Measurements from ENCODE around the gene TNFRSF19.
"Not testable (repeated sequence)": the region's sequence is repeated elsewhere in the genome, so short reads cannot be mapped to it uniquely, and the experiment has no call there.

TNFRSF19 gene, protein sequence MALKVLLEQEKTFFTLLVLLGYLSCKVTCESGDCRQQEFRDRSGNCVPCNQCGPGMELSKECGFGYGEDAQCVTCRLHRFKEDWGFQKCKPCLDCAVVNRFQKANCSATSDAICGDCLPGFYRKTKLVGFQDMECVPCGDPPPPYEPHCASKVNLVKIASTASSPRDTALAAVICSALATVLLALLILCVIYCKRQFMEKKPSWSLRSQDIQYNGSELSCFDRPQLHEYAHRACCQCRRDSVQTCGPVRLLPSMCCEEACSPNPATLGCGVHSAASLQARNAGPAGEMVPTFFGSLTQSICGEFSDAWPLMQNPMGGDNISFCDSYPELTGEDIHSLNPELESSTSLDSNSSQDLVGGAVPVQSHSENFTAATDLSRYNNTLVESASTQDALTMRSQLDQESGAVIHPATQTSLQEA

DNA sequence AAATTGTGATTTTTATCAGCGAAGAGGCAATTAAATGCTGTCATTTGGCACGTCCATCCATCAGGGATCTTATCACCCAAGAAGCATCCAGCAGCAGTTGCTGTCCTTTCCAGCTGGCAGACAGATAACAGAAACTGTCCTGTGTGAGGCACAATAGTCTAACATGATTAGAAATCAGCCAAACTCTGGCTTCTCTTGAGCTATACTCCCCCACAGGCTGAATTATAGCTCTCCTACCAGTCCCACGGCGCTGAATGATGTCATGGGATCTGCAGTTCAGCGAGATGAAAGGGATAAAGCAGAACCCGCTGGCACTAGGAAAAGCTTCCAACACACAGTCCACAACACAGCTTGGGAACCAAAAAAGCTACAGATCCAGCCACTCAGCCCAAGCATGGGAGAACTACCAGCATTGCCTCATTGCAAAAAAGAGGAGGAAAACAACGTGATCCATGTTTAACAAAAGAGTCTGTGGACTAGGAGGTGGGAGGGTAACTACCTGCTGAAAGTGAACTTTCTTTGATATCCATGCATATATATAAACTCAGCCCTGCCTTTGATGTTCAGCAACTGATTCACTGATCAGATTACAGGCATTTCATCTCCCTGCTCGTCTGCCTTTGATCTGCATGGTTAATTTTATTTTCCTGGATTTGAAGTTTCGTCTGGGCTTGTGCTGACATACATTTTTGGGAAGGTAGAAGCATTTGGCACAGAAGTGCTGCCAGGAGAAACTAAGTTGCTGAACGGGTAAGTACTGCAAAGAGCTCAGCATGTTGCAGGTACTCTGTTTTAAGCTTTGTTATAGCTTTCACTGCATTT is at the start of gene TNFRSF19:
TNFRSF19 (plus strand) TSS at position 314 of the 822 bp plus-strand sequence. CDS start 19,772 bp downstream, outside the sequence.
- no peak for DNase-seq (ENCODE audit: low read depth in 2 of 2)

DNA sequence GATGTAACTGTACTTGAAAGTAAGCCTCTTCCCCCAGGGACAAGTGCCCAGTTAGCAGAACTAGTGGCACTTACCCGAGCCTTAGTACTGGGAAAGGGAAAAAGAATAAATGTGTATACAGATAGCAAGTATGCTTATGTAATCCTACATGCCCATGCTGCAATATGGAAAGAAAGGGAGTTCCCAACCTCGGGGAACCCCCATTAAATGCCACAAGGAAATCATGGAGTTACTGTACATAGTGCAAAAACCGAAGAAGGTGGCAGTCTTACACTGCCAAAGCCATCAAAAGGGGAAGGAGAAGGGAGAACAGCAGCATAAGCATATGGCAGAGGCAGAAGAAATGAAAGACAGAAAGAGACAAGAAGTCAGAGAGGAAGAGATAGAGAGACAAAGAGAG is 40.3 kb upstream of the TNFRSF19 start:
- DNase-seq (ENCODE audit: low read depth in 2 of 2): not testable (repeated sequence)

DNA sequence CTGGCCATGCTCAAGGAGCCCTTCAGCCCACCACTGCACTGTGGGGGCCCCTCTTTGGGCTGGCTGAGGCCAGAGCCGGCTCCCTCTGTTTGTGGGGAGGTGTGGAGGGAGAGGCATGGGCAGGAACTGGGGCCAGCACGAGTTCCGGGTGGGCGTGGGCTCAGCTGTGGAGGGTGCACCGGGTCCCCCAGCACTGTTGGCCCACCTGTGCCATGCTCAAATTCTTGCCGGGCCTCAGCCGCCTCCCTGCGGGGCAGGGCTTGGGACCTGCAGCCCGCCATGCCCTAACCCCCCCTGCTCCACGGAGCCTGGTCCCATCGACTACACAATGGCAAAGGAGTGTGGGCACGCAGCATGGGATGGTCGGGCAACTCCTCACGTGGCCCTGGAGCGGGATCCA is 38.8 kb upstream of the TNFRSF19 start:
- no peak for DNase-seq (ENCODE audit: low read depth in 2 of 2)

DNA sequence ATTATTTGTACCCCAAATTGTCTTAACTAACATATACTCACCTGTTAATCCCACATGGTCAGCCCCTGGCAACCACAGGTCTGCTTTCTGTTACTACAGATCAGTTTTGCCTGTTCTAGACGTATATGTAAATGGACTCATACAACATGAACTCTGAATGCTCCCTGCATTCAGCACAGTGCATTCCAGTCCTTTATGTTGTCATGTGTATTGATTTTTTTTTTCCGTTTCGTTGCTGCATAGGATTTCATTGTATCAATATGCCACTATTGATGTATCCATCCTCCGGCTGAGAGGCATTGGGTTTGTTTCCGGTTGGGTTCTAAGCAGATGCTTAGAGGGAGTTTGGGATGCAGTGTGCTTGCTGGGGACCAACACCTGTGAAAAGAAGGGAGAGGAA is 36.1 kb upstream of the TNFRSF19 start:
- DNase-seq (ENCODE audit: low read depth in 2 of 2): no peak

DNA sequence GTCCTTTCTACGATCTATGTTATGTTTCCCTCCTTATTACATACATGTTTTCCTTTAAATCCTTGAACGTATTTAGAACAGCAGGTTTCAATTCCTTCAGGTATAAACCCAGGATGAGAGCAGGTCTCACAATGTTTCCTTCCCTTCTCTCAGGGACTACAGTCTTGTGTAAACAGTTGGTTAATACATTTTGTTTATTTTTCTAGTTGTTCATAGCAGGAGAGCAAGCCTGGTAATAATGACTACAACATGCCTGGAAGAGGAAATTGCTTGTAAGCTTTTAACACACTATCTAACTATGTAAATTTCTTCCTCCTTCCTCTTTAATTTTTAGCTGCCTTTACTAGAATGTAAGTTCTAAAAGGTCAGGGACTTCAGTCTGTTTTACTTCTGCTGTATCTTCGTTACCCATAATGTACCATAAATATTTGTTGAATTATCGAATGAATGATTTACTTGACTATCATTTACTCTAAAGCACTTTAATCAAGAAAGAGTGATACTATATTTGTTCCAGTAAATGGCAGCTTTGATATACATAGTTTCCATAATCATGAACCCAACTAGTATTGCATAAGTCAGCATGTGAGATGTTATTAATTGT is 28.9 kb upstream of the TNFRSF19 start:
- DNase-seq (ENCODE audit: low read depth in 2 of 2): no peak

DNA sequence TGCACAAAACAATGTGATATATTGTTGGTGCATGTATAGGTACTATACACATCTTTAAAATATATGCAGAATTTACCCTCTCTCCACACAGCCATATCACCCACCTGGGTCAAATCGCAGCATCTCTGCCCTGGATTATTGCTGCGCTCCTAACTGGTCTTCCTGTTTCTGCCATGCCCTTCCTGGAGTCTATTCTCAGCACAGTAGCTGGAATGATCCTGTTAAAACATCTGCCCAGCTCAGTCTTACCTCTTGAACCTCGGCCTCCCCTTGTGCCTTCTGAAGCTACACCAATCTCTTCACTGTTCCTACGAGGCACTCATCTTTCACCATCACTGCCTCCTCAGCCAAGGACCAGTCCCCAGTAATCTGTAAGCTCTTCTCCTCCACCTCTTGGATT is 25.5 kb upstream of the TNFRSF19 start:
- DNase-seq (ENCODE audit: low read depth in 2 of 2): no peak

DNA sequence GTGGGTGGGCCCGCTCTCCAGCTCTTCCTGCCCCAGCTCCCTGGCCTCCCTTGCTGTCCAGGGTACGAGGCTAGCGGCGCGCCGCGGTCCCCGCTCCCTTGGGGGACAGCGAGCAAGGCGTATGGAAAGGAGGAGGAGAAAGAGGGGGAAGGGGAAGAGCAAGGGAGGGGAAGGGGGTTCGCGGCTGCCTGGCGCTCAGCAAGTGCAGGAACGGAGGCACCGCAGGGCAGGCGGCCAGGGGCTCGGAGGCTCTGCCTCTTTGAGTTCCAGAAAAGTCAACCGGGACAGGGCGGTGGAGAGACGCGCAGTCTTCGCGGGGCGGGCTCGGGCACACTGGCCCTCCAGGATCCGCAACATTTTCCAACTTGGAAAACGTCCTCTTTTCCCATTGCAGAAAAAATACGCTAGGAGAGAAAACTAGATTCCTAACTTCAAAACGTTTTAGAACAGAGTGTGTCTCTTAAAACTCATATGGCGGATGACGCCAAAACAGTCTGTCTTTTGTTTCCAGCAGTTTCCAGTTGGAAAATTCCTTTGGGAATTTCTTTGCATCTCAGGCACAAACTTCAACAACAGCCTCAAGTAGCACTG is 23.1 kb upstream of the TNFRSF19 start:
- DNase-seq (ENCODE audit: low read depth in 2 of 2): no peak

DNA sequence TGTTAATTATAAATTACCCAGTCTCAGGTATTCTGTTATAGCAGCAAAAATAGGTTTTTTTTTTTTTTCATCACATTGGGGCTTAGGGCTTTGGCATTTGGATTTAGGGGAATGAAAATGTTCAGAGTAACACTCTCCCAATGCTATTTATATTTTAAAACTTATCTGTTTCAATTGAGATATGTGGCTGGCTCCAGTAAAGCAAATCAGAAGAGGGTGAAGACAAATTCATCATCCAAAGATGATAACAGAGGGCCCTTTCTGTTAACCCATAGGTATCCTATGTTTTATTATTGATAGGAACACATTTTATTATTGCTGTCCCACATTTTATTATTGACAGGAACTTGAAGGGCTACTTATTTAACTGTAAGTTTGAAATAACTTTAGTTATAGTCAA is 20.5 kb upstream of the TNFRSF19 start:
- no peak for DNase-seq (ENCODE audit: low read depth in 2 of 2)

DNA sequence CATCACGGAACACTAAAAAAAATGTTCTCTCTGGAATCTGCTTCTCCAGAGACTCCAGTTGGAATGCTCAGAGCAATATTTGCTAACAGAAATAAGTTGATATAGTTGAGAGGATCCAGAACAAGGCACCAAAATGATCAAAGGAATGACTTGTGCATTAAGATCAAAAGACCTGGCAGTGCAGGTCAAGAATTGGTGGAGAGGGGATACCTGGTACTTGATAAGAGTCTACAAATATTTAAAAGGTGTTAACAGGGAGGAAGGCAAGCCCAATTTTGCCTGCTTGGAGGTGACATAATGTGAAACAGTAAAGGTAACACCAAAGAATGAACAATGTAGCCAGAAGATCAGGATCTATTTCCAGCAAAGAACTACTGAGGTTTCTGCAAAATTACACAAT is 20.0 kb upstream of the TNFRSF19 start:
- no peak for DNase-seq (ENCODE audit: low read depth in 2 of 2)

DNA sequence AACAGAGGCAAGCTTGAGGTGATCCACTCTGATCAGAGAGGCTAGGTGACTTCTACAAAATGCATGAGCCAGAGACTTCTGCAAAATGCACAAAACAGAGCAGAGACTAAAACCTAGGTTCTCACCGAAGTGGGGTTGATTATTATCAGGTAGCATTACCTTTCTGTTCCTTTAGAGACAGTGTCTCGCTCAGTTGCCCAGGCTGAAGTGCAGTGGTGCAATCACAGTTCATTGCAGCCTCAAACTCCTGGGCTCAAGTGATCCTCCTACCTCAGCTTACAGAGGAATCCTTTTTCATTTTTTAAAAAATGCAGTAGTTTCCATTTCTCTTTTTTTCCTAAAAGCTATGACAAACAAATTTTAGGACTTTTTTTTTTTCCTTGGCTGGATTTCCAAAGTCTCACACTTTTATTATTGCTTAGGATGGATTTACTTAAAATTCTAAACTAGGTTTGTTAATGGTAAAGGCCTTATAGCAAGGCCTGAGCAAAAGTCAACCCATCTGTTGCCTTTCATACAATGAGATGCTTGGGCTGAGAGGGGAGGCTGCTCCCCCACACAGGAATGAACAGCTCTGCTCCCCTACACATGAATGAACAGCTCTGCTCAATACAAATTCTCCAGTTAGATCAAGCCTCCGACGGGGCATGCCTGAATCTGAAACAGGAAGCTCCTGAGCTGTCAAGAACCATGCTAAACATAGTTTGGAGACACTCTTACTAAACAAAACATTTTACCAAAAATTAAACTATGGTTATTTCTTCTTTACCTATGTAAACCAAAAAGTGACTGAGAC is 18.8 kb upstream of the TNFRSF19 start:
- no peak for DNase-seq (ENCODE audit: low read depth in 2 of 2)

DNA sequence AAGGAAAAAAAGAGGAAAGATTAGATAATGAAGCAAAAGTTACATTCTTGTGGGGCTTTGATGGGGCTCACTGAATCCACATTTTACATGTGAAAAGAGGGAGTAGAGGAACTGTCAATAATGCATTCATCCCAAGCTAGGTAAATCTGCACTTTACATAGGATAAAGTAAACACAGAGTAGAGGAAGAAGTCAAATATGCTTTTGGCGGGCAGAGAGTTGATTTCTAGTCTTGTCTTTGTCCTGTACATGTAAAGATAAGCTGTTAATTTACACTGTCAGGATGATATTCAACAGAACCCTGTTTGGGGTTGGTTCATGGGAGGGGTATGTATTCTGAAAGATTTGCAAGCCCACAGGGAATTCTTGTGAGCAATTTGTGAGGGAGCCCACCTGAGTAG is 18.0 kb upstream of the TNFRSF19 start:
- DNase-seq (ENCODE audit: low read depth in 2 of 2): no peak

DNA sequence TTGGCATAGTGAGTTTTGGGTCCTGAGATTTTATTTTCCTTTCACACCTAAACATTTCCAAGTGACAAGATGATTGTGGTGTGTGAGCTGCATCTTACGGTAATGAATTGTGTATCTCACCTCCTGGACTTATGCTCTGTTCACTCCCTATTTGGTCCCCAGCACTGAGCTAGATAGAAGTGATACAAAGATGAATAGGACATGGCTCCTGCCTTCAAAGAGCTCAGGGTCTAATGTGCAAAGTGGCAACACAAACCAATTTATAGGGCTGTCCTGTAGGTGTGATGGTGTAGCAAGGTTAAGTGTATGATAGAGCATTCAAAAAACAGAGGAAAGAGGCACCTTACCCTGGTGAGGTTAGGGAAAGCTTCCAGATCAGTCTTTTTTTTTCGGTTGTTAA is 17.6 kb upstream of the TNFRSF19 start:
- DNase-seq (ENCODE audit: low read depth in 2 of 2): no peak

DNA sequence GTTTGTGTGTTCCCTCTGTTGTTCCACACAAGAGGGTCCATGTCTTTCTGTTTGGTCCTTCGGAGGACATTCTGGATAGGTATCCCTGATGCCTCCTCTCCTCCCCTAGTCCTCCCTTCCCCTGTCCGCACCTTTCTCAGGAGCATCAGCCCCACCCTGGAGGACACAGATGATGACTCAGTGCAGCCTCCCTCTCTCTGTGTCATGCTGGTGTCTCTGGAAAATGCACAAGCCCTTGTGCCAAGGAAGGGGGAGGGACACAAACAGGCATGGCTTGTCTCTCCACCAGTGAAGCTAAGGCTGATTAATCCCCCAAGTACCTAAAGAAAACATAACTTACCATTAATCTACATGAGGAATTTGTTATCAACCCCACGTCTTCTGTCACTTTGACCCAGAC is 16.2 kb upstream of the TNFRSF19 start:
- DNase-seq (ENCODE audit: low read depth in 2 of 2): no peak

DNA sequence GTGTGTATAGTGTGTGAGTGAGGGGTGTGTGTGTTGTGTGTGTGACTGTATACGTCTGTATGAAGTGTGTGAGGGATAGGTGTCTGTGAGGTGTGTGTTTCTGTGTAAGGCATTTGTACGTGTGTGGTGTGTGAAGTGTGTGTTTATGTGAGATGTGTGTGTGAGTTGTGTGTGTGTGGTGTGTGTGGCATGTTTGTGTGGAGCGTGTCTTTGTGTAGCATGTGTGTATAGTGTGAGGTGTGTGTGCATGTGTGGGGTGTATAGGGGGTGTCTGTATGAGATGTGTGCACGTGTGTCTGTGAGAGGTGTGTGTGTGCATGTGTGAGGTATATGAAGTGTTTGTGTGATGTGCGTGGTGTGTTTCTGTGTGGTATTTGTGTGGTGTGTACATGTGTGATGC is 13.2 kb upstream of the TNFRSF19 start:
- DNase-seq (ENCODE audit: low read depth in 2 of 2): no peak

DNA sequence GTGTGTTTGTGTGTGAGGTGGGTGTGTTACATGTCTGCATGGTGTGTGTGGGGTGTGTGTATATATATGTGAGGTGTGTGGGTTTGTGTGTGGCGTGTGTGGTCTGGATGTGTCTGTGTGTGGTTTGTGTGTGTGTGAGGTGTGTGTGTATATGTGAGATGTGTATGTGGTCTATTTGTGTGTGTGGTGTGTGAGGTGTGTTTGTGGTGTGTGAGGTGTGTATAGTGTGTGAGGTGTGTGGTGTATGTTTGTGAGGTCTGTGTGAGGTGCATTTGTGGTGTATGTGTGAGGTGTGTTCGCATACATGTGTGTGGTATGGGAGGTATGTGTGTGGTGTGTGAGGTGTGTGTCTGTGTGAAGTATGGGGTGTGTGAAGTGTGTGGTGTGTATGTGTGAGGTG is 12.5 kb upstream of the TNFRSF19 start:
- no peak for DNase-seq (ENCODE audit: low read depth in 2 of 2)

DNA sequence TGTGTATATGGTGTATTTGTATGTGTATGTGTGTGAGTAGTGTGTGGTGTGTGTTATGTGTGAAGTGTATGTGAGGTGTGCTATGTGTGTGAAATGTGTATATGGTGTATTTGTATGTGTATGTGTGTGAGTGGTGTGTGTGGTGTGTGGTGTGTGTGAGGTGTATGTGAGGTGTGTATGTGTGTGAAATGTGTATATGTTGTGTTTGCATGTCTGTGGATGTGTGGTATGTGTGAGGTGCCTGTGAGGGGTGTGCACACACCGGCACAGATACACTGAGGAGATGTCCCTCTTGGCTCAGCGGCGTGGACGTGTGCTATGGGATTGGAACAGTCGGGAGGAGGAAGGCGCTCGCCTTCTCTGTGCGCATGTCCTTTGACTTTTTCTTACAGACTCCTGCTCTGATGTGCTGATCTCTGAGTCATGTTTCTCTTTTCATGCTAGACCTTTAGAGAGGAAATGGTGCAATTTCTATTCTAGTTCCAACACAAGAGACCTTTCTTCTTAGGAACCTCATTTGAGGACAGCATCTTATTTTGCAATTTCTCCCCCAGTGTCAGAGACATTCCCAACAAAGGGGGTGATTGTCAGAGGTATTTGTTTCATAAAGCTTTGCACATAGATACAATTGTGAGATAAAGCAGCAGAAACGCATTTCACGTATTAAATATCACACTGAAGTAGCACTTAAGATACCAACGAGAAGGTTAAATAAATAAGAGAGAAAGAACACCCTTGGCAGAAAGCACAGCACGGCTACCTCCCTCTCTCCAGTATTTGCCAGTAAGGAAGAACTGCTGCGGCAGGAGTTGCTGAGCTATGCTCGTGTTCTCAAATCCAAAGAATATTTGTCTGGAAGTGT is 11.3 kb upstream of the TNFRSF19 start:
- no peak for DNase-seq (ENCODE audit: low read depth in 2 of 2)

DNA sequence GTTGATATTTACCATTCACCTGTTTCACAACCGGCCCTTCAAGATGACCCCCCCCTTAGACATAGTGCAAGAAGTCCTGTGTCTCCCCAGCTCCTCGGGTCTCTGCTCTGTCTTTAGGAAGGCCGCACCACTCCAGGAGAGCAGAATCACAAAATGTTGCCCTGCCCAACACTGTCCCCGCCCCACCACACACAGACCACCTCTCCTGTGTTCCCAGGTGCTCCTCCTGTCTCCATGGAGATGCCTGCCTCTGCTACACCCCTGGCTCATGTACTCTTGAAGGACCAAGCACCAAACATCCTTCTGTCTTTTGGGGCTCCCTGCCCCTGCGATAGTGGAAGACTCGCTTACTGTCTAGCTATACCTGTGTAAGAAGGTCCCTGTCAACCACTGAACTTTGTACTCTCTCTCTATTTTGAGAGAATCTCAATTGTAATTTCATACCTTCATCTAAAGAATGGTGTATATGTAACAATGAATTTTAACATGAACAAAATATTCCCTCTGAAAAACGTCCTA is 9.6 kb upstream of the TNFRSF19 start:
- DNase-seq (ENCODE audit: low read depth in 2 of 2): no peak

DNA sequence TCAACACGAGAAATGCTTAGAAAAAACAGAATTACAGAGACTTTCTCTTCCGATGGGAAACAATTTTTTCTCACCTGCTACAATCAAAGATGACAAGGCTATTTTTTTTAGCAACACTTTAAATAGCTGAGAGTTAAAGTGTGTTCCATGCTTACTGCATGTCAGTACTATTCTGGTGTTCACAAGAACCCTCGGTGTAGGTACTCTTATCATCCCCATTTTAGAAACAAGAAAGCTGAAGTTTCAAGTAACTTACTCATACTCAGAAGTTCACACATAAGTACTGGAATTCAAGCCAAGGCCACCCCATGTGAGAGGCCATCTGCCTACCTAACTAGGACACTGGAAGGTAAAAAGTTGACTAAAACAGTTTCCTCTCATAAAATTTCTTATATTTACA is 9.0 kb upstream of the TNFRSF19 start:
- no peak for DNase-seq (ENCODE audit: low read depth in 2 of 2)

DNA sequence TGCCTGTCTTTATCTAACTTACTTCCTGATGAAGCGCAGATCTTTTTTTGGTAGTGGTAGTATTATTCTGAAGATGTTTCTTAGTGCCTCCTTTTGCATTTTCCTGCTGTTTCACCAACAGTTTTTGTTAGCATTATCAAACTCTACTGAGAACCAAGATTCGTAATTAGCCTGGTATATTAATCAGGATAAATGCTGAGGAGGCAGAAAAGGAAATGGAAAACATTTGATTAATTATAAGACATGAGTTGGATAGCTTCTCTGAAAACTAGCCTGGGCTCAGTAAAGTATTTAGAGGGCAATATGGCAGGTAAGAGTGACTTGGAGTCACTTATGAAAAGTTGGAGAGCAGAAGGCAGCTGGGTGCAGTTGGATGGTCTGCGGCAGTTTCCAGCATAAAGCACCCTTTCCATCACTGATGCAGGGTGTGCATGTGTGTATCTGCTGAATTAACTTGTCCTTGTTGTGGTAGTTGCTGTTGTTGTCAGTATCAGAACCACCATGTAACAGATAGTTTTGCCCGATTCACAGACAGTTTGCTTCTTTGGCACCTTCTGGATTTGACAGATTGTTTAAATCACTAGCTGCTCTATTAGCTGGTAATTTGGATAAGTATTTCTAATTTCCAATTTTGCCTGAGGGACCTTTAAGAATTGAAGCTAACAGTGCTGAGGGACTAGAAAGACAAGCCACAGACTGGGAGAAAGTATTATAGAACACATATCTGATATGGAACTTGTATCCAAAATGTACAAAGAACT is 6.9 kb upstream of the TNFRSF19 start:
- no peak for DNase-seq (ENCODE audit: low read depth in 2 of 2)

Data from activated CD4-positive, alpha-beta T cell treated with anti-CD3 and anti-CD28 coated beads for 24 hours (primary cell).